NCI-H1092 treated with DMSO at 0.1 percent for 48 hours (cell line): ENCODE results near the gene DHX32.

Experiments used
- DNase-seq: peaks from one replicate; lab custom pipeline; 2025; lab: John Stamatoyannopoulos, UW

The DHX32 gene

DNA sequence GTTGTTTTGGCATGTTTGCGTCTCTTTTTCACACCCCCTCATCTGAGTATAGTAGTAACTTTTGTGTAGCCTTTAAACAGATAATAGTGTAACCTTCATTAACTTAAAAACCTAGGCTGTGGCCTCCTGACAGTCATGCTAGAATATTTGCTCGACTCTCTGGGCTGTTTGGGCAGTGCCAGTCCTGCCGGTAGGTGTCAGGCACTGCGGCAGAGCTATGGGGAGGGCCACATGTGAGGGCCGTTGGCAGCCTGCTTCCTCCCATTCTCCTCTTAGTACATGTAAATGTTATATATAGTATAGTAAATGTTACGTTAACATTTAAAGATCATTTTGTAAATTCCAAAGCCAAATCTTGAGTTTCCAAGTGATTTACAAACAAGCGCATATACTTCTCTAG lies 31.6 kb downstream of the DHX32 start:
- no peak for DNase-seq

DNA sequence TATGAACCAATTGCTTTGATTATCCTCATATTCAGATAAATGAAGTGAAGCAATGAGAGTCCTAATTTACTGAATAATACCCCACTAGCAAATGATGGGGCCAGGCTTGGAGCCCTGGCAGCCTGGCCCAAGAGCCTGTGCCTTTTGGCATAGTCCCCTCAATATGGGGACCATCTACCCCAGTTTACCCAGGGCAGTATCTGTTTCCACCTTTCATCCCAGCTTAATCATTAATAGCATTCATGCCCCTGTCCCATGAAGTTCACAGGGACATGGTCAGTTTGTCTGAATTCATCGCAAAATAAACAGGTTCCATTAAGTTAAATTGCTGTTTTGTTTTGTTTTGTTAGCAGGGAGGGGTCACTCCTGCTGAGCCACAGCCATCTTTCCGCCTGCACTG lies 32.2 kb downstream of the DHX32 start:
- DNase-seq, result no peak

DNA sequence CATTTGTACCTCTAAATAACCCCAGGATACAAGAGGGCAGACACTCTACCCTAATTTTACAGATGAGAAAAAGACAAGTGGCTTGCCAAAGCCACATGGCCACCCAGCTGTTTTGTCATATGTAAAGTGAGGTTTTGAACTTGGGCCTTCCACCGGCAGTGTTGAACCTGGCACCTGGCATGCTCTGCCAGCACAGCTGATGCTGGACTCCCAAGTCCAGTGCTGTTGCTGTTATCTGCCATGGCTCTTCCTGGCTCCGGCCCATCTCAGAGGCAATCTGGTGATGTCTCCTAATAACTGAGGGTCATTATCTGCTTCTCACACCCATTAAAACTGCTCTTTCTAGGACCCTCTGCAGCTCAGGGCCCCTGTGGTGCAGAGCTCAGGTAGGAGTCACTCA lies 32.7 kb downstream of the DHX32 start:
- no peak for DNase-seq

DNA sequence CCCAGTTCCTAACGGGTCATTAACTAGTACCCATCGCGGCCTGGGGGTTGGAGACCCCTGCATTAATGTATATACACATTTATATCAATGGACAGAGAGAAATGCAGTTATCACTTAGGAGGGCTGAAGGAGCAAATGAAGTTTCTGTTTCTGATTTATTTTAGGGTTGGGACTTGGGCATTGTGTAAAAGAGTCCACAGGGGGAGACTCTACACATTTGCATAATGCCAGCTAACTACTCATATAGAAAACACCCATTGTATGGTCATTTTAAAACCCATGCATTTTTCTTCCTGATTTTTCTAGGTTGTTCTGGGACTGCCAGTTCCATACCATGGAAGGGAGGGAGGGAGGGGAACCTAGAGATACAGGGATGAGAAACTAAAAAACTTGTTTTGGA lies 34.2 kb downstream of the DHX32 start:
- no peak for DNase-seq

DNA sequence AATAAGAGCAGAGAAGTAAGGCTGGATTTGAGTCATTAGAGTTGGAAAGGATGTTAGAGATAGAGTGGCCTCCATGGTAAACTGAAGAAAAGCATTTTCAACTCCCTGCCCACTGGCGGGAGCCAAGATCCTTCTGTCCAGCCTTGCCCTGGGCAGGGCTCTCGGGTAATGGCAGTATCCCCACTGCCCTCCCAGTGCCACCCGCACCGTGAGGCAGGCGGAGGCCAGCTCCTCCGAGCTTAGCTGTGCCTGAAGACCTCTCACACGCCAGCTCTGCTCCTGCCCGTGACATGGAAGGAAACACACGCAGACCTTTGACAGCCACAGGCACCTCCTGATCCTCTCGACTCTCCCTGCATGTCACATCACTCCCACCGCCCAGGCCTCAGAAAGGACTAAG lies 35.5 kb downstream of the DHX32 start:
- DNase-seq, result no peak

DNA sequence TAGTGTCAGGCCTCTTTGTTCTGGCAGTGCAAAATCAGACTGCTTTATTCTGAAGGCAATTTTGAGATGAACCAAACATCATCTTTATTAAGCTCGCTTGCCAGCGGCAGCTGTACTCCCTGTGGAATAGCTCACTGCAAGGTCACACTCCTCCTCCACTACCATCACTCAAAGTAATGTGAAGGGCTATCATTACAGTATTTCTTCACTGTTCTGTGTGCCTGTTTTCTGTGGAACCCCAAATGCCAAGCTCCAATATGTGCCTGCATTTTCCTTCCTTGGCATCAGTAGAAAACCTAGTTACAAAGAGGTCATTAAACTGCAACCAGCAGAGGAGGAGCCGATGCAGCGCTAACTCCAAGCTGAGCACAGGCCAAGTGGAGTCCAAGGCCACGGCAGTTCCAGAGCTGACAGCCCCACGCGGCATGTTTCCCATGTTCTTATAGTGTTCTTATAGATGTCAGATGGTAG lies 36.3 kb downstream of the DHX32 start:
- DNase-seq, result no peak

DNA sequence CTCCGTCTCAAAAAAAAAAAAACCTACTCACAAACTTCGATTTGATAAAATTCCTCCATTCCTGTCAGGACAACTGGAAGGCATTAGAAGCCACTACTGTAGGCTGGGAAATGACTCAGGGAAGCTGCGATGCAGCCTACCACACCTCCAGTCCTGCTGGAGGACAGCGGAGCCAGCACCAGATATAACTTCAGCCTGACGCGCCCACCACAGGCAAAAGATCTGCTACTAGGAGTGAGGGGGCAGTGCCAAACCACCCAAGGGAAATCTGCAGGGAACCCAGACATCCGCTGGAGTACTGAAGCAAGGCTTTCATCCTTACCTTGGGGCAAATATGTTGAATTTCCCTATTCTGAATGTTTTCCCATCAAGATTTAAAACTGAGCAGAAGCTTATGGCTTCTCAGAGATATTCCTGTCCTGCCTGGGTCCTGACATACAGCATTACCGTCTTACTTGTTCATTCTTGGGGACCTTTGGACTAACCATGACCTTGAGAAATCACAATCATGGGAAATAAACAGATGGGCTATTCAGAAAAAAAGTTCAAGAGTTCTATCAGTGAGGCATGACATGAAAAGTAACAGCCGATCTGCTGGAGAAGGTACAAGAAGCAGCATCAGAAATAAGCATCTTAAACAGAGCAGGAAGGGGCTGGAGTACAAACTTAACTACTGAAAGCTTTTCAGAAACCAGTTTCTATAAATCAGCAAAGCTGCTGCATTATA lies 37.3 kb downstream of the DHX32 start:
- no peak for DNase-seq

DNA sequence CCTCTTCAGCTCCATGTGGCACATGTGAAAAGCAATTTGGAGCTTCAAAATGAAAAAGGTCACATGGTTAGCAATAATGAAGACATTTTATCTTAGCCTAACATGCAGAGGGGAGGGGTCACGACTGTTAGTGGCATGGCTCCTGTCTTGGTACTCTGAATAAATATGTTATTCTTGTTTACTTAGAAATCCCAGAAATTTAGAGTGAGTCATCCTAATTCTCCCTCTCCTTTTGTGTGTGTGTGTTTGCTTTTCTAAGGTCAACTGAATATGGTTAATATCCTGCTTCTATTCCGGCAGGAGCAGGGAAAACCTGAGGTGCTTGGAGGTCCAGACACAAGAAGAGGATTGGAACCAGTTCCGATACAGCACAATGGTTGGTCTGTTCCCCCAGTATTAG lies 40.1 kb downstream of the DHX32 start:
- DNase-seq, result no peak

DNA sequence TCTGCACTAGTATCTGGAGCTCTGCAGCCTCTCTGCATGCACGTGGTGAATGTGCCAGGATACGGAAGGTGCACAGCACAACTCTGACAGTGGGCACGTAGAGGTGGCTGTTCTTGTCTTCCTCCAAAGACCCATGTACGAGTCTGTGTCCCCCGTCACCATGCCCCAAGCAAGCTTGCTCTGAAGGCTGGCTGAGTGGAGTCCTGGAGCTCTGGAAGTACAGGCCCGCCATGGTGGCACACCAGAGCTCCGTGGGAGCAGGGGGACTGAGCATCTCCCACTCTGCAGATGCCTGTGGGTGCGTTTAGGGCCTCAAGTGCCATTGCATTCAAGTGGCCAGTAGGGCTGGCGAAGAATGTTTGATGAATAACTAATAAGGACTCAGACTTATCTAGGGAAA lies 40.7 kb downstream of the DHX32 start:
- no peak for DNase-seq

DNA sequence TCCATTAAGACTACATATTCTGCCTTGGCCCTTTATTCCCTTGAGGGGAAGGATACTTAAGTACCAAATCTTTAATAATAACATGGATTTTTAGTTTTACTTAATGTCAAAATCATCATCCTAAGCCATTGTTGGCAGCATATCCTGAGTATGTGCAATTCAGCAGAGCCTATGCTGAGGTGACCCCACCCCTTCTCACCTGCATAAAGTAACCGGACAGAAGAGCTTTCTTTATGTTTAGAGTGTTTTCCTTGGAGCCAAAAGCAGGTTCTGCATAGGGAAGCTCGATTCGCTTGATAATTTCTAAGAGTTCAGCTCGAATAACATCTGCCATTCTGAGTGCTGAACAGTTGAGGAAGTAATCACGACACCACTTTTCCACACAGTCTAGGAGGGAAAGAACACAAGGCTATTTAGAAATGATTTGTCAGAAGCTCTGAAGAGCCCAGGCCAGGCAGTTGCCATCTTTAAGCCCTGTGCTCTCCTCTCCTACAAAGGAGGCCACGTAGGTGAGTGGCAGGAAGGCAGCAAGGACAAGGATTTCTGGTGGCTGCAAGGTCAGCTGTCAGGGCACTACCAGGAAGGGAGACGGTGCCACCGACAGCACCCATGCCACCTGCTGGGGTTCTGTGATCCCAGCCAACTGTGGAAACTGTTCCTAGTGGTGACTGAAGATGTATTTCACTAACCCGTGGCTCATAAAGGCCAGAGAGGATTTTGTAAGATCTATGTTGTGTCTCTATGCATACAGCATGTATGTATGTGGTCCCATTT lies 42.1 kb downstream of the DHX32 start:
- peak; percentile 1 for DNase-seq

DNA sequence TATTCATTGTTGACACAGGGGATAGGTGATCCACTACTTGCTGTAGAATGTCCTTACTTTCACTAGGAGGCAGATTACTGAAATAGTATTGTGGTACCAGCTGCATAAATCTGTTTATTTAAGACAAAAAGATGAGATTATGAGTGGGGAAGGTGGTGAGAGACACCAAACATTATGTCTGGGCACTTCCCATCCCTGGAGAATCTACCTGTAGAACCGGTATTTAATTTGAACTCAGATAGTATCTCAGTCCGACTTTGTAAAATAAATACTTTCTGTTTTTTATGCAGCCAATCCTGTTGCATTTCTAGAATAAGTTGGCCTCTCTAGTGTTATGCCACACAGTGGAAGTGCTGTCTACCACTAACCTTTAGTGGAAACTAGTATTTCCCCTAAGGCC lies 44.3 kb downstream of the DHX32 start:
- no peak for DNase-seq

DNA sequence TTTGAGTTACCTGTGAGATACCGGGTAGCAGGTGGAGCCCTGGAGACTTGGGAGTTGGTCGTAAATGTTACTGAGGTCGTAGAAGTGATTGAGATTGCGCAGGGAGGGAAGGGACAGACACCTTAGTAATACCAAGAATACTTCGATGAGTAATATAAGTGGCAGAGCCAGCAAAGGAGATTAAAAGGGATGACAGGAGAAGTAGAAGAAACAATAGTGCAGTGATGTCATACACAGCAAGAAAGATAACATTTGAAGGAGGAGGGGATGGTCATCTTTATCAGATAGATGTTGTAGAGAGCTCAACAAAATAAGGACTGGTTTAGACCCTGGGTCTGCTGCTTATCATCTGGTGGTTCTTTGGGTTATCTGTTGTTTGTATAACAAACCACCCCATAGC lies 52.8 kb downstream of the DHX32 start:
- DNase-seq, result no peak

DNA sequence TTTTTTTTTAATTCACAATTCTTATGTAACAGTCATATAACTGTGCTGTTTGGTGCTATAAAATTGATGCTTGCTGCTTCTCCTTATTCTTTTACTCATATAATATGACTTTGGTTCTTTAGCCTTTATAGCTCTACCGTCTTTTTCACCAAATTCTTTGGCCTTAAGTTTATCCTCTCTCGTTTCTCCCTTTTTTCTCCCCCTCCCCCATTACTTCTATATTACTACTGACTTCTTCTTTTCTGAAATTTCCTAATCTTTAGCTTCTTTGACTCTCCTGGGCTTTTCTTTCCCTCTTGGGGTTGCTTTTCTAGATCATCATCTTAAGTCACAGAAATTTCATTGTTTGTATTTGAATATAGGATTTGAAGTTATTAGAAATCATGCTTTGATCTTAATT lies 54.0 kb downstream of the DHX32 start:
- no peak for DNase-seq

DNA sequence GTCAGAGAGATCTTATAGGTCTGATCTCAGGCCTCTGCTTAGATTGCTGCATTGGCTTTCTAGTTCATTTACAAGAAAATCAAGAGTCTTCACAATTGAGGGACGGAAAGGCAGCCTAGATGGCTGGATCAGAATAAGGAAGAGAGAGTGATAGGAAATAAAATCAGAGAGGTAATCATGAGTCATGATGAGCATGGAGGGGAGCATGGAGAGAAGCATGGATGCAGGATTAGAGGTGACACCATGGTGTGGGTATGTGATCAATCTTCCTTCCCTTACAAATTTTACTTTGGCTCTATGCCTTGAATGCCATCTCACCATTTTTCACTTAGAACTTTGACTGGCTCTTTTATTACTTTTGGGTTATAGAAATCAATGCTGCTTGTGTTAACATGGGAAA lies 56.4 kb downstream of the DHX32 start:
- DNase-seq, result no peak

DNA sequence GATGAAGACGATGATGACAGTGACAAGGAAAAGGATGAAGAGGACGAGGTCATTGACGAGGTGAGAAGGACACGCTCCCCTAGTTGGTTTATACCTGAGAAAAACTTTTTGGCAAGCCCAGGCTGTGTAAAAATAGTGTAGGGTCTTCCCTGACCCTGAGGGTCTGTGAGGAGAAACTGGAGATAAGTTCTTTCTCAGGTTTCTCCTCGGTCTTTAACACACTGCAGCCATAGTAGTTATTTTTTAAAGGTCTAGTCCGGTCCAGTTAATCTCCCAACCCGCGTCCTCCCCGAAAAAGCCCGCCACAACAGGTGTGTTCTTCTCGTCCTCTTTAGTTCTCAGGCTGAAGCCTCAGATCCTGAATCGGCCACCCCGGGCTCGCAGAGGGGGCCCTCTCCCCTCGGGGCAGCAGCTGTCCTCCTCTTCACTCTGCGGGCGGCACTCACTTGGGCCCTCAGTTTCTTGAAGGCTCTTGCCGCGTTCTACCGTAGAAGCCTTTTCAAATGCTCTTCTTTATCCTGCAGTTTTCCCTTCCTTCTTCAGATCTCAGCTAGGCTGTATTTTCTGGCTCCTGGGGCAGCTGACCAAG lies 57.3 kb downstream of the DHX32 start:
- no peak for DNase-seq

DNA sequence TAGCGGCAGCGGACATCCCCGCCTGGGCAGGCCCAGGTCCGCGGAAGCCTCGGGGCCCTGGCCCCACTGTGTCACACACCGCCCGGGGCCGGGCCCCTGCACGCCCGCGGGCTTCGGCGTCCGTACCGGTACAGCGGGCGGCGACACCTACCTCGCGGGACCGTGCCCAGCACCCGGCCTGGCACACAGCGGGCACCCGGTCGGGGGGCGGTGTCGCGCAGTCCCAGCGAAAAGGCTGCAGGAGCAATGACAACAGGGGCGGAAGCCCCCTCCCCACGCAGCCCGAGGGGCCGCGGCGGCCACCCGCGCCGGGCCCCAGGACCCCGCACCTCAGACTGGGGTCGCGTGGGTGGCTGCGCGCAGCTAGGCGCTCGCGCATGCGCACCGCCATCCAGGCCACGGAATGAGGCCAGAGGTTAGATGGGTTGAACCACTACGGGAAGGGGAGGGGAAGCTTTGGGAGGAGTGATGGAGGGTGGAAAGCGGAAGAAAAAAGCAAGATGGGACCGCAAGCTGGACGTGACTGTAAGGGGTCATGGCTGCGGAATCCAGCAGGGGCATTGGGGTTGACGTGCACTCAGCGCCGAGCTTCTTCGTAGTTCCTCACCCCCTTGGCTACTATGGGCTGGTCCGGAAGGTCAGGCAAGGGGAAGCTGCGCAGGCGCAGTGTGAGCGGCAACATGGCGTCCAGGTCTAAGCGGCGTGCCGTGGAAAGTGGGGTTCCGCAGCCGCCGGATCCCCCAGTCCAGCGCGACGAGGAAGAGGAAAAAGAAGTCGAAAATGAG lies 58.0 kb downstream of the DHX32 start, which contains the start of the genes BCCIP and UROS:
Gene BCCIP, plus strand, starts transcription at position 669 of the 785 bp plus-strand sequence. Its CDS starts 12 bp downstream, at position 681.
Gene UROS, minus strand, starts transcription at position 381 of the 785 bp plus-strand sequence. CDS start 6,759 bp downstream, outside the sequence.
- peak; percentile 94 for DNase-seq

DNA sequence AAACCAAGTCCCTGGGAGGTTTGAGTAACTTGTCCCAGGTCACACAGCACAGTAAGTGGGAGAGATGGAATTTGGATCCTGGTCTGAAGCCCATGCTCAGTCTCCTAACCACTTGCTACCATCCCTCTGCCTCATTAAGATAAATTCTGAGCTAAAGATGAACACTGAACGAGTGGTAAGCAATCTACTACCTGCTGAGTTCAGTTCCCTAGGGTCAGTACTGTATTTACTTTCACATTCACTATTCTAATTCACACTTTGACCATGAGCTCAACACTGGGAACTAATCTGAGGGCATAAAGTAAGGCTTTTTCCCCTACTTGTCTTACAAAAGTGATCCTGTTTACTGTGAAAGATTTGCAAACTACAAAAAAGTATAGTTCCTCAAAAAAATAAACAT lies 60.4 kb downstream of the DHX32 start:
- DNase-seq, result no peak

DNA sequence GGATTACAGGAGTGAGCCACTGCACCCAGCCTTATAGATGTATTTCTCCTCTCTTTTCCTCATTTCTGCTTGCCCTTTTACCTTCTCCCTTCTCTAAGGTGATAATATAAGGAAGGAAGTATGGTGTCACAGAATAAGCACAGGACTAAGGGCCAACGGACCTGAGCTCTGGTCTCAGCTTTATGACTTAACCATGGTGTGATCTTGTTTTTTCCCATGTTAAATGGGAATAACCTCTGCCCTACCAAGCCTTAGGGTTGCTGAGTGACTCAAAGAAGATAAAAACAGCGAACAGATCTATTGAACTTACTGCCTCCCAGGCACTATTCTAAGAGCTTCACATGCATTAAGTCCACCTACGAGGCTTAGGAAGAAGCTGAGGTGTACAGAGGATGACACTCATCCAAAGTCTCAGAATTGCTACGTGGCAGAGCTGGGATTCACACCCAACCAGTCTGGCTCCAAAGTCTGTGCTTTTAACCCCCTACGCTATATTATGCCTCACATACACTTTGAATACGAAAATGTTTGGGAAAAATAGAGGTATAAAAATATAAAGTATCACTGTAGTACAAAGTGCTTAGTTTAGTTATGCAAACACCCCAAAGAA lies 63.6 kb downstream of the DHX32 start:
- no peak for DNase-seq

DNA sequence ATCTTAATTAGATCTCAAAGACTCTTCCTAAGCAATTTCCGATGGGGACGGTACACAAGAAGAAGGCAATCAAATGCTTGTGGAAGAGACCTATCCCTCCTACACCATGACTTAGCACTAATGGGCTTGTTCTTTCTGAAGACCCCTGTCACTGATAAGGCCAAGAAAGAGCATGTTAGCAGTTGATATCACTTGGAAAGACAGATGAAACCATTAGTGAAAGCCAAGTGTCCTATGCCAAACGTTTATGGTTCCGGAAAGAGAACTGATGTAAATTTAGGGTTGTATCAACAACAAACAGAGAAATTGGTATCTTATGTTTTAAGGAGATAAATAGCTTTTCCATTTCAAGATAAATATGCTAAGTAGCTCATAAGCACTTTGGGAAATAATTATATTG lies 64.5 kb downstream of the DHX32 start:
- no peak for DNase-seq

DNA sequence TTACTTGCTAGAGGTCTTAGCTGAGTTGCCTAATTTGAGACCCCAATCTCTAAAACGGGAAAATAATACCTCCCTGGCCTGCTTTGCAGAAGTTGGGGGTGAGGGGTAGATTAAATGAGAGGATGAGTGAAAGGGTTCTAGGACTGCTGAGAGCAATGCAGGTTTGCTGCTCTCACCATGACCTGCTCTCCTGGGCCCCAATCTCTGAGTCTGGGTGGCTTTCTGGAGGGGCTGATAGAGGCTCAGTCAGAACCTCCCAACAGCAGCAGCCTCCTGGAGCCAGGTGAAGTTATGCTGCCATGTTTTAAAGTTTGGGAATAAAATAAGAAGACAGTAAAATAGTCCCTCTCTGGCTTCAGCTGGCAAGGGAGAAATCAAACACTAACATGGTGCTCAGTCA lies 65.3 kb downstream of the DHX32 start:
- DNase-seq, result no peak

DNA sequence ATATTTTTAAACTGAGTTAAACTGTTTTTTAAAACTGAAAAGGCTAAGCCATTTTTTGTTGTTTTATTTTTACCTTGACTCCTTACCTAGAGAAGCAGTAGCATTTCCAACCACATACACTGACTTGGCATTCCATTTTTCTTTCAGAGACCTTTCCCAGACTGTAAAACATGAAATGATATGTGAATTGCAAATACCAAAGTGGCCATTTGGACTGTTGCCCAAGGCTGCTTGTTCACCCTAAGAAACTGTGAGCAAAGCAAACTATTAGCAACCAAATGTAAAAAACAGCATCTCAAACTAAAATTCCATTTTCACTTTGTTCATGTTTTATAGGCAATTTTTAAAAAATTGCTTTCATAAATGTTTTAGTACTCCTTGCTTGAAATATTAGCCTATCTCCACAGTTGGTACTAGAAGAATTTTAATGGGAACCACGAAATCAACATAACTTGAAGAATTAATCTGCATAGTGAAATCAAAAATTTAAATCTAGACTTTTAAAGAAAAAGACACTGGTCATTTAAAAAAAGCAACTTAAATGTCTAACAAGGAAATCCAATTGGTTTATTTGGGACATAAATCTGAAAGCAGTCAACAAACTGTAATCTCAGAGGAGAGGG lies 68.9 kb downstream of the DHX32 start:
- DNase-seq, result no peak
